H54 (cell line): ENCODE data around the gene CCDC88C.
"Not testable (repeated sequence)": the region's sequence is repeated elsewhere in the genome, so short reads cannot be mapped to it uniquely, and the experiment has no call there.

Experiments used
- DNase-seq: peaks from one replicate; pipeline ENCODE4 v3.0.0; 2011; ENCODE audit warnings: low spot score, mixed read lengths; ENCODE audit not compliant: insufficient read length
- FAIRE-seq: peaks from 3 replicates; lab custom pipeline; 2011; peaks lifted over from hg19 to GRCh38; lab: Jason Lieb, UNC
- POLR2A ChIP-seq: IDR thresholded peaks from 2 replicates; pipeline ENCODE4 v1.6.1; 2011; ENCODE audit warnings: low read depth, mild to moderate bottlenecking, low read length

Gene CCDC88C

DNA sequence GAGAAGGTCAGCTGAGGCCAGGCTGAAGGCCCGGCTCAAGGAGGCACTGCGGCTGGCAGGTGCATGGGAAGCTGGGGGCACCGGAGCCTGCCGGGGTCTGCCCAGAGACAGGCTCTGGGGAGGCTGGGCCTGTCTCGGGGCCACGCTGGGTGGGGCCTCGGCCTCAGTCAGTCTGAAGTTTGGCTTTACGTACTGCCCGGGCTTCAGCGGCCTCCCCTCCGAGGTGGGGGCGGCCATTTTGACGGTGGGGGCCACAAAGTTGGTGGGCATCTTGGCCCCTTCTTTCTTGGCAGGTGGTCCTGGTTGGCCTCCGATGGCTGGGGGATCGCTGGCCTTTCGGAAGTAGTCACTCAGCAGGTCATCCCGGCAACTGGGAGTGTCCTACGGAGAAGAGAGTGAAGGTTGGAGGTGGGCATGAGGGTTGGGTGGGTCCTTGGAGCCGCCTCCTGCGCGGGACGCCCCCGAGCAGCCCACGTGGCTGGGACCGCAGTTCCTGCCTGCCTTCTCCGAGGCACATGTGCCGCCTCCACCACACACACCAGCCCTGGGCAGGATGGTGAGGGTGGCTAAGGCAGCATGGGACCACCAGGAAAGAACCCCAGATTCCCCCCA is 144.2 kb downstream of the CCDC88C start:
- FAIRE-seq = no peak
- no peak for DNase-seq
- TF ChIP-seq POLR2A = no peak

DNA sequence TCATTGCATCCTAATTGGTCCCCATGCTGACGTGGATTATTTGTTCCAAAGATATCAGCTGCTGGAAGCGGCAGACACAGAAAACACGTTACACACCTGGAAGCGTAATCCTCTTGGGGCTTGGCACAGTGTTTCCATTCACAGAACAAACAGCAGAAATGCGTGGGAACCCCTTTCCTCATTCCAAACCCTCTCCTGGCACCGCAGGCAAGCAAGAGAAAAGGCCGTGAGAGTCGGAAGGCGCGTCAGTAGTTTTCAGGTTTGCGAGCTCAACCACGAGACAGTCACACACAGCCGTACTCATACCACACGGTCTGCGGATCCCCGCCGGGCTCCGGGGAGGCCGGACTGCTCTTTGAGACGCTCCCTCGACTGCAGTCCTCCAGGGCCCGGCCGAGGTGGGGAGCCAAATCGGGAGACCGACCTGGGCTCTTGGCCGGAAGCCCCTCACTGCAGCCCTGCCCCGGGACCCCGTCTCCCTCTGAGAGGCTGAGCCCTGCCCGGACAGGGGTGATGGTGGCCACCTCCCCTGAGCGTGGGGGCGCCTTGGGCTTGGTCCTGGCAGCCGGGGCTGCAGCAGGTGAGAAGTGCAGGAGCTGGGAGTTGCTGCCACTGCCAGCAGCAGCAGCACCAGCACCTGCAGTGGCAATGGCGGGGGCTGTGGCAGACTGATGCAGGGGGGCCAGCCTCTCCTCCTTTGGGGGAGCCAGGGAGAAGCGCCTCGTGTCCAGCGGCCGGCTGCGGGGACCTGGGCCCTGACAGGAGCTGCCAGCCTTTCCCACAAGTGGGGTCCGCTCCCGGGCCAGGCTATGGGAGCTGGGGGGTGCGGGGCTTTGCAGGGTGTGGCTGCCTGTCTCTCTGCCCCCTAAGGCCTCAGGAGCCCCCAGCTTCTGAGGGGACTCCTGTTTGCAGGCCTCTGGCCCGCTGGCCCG is 145.0 kb downstream of the CCDC88C start:
- TF ChIP-seq POLR2A = no peak
- no peak for DNase-seq
- FAIRE-seq = no peak

DNA sequence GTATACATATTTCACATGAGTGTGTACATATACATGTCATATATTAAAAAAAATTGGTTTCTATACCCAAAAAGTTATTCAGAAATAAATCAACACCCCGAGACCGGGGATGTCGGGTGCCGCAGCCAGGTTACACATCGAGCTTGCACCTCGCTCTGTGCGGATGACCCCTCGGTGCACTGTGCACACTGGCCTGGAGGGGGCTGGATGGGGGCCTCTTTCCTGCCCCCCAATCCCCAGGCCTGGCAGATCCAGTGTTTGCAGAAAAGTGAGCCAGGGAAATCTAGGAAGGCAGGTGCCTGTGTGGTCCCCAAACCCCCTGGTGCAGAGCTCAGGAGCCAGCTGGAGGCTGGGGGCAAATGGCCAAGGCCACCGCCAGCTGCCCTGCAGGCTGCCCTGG is 146.0 kb downstream of the CCDC88C start:
- no peak for TF ChIP-seq POLR2A
- DNase-seq = no peak
- no peak for FAIRE-seq

DNA sequence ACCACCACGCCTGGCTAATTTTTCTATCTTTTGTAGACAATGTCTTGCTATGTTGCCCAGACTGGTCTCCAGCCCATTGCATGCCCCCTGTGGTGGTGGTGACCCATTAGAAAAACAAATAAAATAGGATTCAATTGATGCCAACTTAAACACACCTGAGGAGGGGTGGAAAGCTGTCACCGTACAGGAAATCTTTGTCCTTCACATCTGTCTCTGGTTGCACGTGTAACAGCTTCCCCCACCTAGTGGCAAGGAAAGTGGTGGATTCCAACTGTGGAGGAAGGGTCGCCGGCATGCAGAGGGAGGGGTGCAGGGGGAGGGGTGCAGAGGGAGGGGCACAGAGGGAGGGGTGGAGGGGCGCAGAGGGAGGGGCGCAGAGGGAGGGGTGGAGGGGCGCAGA is 147.0 kb downstream of the CCDC88C start:
- no peak for DNase-seq
- TF ChIP-seq POLR2A = no peak
- no peak for FAIRE-seq

DNA sequence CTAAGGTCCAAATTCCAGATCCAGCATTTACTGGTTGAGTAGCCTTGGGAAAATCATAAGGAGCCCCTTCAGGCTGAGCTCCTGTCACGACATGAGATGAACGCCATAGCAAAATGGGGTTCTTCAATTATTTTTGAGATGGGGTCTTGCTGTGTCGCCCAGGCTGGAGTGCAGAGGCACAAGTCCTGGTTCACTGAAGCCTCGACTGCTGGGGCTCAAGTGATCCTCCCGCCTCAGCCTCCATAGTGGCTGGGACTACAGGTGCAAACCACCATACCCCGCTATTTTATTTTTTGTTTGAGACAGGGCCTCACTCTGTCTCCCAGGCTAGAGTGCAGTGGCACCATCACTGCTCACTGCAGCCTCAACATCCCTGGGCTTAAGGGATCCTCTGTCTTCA is 147.4 kb downstream of the CCDC88C start:
- TF ChIP-seq POLR2A = no peak
- FAIRE-seq (no peak), DNase-seq (no peak)

DNA sequence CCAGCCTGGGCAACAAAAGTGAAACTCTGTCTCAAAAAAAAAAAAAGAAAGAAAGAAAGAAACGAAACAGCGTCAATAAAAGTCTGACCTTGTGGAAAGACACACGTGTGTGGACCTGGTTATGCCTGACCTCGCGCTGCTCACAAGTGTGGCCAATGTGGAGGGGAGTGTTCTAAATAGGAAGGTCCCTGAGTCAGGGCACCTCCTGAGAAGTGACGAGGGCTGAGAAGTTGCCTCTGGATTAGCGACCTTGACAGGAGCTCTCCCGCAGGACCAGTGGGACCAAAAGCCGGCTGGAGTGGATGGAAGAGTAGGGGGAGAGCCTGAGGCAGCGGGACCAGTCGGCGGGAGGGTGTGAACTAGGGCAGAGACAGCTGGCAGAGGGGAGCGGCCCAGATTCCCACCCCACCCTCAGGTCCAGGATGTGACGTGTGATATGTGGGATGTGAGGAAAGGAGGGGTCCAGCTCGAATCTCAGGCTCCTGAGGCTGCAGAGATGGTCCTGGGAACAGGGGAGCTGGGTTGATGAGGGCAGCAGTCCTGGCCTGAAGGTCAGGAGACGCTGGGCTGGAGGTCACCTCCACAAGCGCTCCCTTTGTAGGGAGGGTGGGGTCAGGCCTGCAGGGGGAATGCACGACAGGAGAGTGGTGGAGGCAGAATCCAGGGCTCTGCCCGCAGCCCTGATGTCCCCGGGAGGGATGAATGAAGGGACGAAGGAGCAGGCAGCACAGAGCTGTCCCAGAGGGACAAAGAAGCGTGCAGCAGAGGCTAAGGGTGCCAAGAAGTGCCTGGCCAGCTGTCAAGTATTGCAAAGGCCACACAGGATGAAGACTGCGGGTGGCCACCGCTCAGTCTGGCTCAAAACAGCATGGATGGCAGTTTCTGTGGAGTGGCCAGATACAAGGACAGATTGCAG is 148.3 kb downstream of the CCDC88C start:
- DNase-seq = no peak
- no peak for FAIRE-seq
- no peak for TF ChIP-seq POLR2A

DNA sequence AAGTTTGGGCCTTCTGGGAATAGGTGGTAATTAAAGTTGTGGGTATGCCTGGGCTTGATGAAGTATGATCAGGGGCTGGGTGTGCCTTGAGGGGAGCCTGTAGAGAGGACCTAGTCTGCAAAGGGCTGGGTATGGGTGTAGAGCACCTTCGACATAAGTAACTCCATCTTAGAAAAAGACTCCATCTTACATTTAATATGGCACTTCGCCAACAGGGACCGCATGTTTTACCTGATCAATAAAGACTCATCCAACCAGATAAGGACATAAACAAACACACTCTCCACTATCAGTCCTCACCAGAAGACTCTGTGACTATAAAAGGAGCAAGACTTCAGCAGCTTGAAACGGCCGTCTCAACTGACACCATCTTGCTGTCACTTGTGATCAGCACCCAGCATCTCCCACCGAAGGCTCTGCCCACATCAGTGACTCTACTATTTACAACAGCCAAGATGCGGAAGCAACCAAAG is 149.6 kb downstream of the CCDC88C start:
- FAIRE-seq = no peak
- DNase-seq = no peak
- TF ChIP-seq POLR2A = no peak

DNA sequence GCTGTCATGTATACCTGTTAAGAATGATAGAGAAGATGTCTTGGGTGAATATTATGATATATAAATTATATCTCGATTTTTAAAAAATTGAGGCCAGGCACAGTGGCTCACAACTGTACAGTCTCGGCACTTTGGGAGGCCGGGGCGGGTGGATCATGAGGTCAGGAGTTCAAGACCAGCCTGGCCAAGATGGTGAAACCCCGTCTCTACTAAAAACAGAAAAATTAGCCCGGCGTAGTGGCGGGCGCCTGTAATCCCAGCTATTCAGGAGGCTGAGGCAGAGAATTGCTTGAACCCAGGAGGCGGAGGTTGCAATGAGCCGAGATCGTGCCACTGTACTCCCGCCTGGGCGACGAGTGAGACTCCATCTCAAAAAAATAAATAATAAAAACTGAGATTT is 151.3 kb downstream of the CCDC88C start:
- not testable (repeated sequence) for DNase-seq, FAIRE-seq

DNA sequence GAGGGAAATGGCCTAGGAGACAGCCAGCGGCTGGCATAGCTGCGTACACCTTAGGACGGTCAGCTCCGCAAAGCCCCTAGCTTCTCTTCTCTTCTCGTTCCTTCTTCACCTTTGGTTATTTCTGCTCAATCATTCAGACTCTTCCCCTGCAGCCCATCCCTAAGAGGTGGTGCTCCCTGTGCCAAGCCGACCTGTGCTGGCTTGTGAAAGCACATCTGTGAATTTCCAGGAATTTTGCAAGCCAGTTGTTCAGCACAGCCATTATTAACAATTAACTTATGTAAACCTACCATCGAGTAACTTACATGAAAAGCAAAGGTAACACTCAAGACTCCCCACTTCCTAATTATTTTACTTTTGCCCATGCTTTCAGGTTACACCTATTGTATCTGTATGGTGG is 152.2 kb downstream of the CCDC88C start:
- DNase-seq (no peak), FAIRE-seq (no peak)
- no peak for TF ChIP-seq POLR2A

DNA sequence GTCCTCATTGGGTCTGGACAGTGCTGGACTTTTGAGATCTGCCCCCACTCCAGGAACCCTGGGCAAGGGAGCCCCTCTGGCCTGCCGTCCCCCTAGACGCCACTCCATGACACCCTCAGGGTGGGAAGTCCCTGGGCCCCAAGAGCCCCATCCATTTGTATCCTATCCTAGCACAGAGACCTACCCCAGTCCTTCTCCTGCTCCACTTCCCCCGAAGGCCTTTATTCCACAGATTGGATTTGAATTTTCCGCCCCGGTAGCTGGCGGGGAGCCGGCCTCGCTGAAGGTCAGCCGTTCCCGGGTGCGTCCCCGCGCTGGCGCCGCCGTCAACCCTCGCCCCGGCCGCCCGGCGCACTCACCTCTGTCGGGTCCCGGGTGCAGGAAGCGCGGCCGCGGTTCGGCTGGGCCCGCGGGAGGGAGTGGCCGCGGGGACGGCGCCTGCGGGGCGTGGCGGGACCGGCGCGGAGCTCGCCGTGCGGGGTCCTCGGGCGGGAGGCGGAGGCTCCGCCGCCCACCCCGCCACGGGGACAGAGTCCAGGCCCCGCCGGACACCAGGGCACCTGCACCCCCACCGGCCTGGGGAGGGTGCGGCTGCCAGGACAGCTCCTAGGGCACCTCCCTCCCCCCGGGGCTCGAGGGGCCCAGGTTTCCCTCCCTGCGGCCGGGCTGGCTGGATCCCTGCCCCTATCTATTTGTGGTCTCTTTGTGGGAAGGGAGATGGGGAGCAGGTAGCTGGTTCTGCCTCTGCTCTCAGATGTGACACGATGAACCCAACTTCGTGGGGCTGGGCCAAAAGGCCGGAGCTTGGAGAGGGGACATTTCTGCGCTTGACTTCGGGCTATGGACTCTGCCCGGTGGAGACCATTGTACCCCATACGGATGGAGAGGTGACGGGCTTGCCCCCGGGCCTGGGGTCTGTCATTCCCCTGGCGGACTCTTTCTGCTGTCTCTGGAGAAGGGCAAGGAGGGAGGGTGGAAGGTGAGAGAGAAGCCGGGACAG is 153.2 kb downstream of the CCDC88C start:
- no peak for DNase-seq

DNA sequence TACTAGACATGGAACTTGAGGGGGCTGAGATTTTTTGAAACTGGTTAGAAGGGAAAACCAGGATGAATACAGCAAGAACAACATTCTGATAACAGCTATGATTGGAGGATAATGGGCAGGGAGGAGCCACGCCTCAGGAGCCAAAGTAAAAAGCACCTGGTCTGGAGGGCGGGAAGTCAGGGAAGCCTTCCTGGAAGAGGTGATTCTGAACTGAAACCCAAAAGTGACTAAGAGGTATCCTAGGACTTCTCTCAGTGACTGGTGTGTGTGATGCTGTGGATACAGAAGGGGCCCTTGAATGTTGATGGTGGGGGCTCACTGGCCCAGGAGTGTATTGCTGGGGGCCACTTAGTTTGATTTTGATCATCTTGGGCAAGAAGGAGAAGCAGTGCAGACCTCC is 154.3 kb downstream of the CCDC88C start:
- no peak for FAIRE-seq
- no peak for TF ChIP-seq POLR2A
- DNase-seq = no peak

More for the DNA sequence above, 153.2 kb downstream of the CCDC88C start:
- no peak for FAIRE-seq
- no peak for TF ChIP-seq POLR2A

DNA sequence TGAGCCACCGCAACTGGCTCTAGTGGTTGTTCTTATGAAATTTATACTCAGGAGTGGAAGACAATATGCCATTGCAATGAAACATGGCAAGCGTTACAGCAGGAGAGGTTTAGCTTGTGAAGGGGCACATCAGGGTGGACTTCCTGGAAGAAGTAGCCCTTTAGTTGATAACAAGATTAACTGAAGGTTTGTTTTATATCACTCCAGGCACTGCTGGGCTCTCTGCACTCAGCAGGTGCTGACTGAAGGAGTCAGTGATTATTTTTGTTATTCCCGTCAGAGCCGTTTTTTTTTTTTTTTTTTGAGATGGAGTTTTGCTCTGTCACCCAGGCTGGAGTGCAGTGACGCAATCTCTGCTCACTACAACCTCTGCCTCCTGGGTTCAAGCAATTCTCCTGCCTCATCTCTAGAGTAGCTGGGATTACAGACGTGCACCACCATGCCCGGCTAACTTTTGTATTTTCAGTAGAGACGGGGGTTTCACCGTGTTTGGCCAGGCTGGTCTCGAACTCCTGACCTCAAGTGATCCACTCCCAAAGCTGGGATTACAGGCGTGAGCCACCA is 155.6 kb downstream of the CCDC88C start:
- FAIRE-seq (no peak), DNase-seq (no peak)
- no peak for TF ChIP-seq POLR2A
